Fibroblast of mammary gland (primary cell): ENCODE measurements around the gene DNASE2.
A peak's percentile ranks its signal among the peaks of the same experiment; 100 is the strongest.
"Not testable (repeated sequence)": the region's sequence is repeated elsewhere in the genome, so short reads cannot be mapped to it uniquely, and the experiment has no call there.

Source experiments
- DNase-seq: peaks from one replicate; pipeline ENCODE4 v3.0.0-alpha.2; 2010; ENCODE audit warnings: low read depth
- H3K4me3 ChIP-seq: 2 replicates; pipeline ENCODE4 v1.5.1; 2011; ENCODE audit warnings: low read depth, mild to moderate bottlenecking, low read length, moderate library complexity; ENCODE audit not compliant: control insufficient read depth
- TF ChIP-seq, protein P1 (sequence below): conservative IDR thresholded peaks from 2 replicates; pipeline ENCODE4 v1.5.1; 2011; ENCODE audit warnings: low read depth, low read length, inconsistent platforms; ENCODE audit not compliant: control insufficient read depth, insufficient read depth

DNASE2 gene

DNA sequence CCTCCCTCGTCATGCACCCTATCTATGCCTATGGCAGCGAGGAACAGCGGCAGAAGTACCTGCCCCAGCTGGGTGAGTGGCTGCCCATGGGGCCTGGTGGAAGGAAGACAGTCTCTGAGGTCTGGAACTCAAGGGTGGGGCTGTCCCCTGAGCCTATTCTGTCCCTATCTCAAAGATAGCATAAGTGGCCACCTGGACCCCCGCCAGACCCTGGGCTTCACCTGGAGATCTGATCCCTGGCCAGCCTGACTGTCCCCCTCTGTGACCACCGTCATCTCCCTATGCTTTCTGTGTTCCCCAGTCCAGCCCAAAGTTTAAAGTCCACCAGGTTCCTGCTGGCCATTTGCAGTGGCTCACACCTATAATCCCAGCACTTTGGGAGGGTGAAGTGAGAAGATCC, 12.3 kb upstream of the DNASE2 start:
- DNase-seq, result no peak
- H3K4me3 ChIP-seq, result no peak overlapping the region
- TF ChIP-seq, protein P1, sequence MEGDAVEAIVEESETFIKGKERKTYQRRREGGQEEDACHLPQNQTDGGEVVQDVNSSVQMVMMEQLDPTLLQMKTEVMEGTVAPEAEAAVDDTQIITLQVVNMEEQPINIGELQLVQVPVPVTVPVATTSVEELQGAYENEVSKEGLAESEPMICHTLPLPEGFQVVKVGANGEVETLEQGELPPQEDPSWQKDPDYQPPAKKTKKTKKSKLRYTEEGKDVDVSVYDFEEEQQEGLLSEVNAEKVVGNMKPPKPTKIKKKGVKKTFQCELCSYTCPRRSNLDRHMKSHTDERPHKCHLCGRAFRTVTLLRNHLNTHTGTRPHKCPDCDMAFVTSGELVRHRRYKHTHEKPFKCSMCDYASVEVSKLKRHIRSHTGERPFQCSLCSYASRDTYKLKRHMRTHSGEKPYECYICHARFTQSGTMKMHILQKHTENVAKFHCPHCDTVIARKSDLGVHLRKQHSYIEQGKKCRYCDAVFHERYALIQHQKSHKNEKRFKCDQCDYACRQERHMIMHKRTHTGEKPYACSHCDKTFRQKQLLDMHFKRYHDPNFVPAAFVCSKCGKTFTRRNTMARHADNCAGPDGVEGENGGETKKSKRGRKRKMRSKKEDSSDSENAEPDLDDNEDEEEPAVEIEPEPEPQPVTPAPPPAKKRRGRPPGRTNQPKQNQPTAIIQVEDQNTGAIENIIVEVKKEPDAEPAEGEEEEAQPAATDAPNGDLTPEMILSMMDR, result no peak

DNA sequence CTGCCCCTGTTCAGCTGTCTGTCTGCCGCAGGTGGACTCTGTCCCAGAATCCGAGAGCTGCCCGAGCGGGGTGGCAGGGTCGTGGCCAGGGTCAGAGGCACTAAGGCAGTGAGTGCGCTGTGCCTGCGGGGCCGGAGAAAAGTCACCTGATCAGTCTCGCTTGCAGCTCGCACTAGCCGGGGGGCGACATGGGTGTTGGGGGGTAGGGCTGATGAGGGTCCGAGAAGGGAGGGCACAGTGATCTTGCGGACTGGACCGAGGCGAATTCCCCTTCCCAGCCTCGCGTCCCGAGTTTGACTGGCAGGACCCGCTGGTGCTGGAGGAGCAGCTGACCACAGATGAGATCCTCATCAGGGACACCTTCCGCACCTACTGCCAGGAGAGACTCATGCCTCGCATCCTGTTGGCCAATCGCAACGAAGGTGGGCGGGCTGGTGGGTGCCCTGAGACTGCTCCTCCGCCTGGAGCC, 10.3 kb upstream of the DNASE2 start:
- TF ChIP-seq, protein P1, result no peak
- peak overlapping the region; percentile 88 for H3K4me3 ChIP-seq

DNA sequence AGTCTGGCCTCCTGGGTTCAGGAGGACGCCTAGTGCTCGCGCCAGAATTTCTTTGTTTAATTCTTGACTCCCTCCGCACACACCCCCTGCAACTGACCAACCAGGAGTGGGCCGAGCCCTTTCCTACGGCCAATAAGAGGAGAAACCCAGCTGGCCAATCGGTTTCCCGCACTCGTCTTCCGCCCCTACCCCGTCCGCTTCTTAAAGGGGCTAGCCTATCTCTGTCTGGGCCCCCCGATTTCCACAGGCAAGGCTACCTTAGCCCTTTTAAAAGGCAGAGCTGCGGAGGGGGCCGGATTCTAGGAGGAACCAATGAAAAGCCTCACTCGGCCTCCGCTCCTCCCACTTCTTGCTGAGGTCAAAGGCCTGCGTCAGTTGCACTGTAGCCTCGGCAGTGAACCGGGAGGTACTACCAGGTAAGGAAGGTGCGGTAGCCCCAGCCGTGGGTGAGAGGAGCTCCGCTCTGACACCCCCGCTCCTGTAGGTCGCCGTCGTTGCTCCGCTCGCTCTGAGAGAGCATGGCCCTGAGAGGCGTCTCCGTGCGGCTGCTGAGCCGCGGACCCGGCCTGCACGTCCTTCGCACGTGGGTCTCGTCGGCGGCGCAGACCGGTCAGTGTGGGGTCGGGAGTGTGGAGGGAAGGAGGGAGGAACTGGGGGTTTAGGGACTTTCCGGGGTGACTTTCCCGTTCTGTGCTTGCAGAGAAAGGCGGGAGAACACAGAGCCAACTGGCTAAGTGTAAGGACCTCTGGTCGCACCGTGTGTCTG, 9.7 kb upstream of the DNASE2 start, which contains the start of gene GCDH:
TSS of gene GCDH (plus strand) at position 374 of the 766 bp plus-strand sequence. CDS start at position 519, 145 bp downstream.
- TF ChIP-seq, protein P1, result no peak
- DNase-seq, result peak; percentile 98
- peak within 1 kb of the TSS; percentile 88 for H3K4me3 ChIP-seq

More for the DNA sequence above, 10.3 kb upstream of the DNASE2 start:
- no peak for DNase-seq

DNA sequence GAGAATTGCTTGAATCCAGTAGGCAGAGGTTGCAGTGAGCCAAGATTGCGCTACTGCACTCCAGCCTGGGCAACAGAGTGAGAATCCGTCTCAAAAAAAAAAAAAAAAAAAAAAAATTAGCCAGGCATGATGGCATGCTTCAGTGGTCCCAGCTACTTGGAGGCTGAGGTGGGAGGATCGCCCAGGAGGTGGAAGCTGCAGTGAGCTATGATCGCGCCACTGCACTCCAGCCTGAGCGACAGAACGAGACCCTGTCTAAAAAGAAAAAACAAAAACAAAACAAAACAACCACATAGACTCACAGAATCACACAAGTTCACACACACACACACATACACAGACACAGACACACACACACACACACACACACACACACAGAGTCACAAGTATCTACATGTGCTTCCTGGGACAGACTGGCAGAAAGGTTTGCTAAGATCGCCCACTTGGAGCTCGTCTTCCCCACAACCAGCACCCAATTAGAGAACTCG, 9.1 kb upstream of the DNASE2 start:
- peak overlapping the region; percentile 31 for H3K4me3 ChIP-seq
- DNase-seq, result not testable (repeated sequence)

DNA sequence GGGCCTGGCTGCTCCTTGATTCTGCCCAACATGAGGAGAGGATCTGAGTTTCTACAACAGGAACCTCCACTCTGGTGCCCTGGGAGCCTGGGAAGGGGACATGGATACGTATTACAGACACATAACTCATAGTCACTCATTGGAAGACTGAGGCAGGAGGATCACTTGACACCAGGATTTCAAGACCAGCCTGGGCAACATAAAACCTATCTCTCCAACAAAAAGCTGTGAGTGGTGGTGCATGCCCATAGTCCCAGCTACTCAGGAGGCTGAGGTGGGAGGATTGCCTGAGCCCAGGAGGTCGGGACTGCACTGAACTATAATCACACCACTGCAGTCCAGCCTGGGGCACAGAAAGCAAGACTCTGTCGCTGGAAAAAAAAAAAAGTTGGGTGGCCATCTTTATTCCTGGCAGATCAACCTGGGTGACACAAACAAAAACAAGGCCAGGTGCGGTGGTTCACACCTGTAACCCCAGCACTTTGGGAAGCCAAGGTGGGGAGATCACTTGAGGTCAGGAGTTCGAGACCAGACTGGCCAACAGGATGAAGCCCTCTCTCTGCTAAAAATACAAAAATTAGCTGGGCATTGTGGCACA, 6.9 kb upstream of the DNASE2 start:
- DNase-seq, result no peak
- TF ChIP-seq, protein P1, result no peak
- no peak overlapping the region for H3K4me3 ChIP-seq

DNA sequence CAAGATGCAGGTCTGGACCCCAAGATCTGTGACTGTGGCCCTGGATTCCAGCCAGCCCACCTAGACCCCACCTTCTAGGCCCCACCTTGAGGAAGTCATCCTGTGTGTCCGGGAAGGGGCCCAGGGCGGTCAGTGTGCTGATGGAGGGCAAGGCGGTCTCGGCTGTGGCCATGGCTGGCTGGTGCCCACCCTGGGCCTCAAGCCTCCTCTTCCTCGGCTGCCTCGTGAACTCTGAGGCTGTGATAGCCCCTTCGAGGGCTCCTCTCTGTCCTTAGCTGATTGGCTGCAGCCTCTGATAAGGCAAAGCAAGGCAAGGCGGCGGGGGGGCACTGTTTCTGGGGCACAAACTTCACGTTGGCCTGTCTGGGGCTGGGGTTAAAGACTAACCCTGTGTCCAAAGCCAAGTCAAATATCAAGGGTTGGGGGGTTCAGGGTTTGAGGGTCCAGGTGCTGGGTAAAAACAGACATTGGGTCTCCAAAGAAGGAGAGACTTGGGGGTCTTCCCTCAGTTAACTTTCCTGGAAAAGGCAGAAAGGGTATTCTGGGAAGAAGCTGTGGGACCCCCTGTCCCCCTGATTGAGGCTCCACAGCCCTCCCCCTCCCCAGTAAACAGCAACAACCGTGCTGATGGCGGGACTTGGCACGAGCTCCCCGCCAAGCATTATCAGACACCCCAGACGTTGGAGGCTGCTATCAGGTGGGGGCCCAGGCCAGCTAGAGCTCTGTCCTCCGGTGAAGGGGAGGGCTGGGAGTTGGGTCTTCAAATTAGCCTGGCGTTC, 5.9 kb upstream of the DNASE2 start, which contains the start of gene KLF1:
TSS of gene KLF1 (minus strand) at position 233 of the 779 bp plus-strand sequence. CDS start at position 172, 61 bp downstream.
- TF ChIP-seq, protein P1, result no peak
- no peak for DNase-seq
- no peak within 1 kb of the TSS for H3K4me3 ChIP-seq
